HepG2 (cell line): ENCODE results near the gene CFAP119. TPM values are rescaled to one million over a fixed set of nuclear protein-coding genes. Genes with fewer than 3 reads are reported as not detected.

Source experiments
- ATF3 ChIP-seq: sonication (generic); formaldehyde crosslinking; IDR thresholded peaks from 2 replicates; pipeline ENCODE4 v1.4.0; 2020; ENCODE audit warnings: missing genetic modification reagents
- ATF7 ChIP-seq, 2 experiments: fragments of 450-650 bp in 1 of 2; sonication (generic) in 1 of 2; formaldehyde crosslinking in 1 of 2; IDR thresholded peaks; 2 replicates each; pipeline versions ENCODE4 v1.4.0 to v1.6.1; 2016 to 2020; ENCODE audit warnings: antibody characterized with exemption in 1 of 2, mild to moderate bottlenecking in 1 of 2, missing genetic modification reagents in 1 of 2
- ATM ChIP-seq: fragments of 450-650 bp; IDR thresholded peaks from 2 replicates; pipeline ENCODE4 v1.7.1; 2017; ENCODE audit warnings: mild to moderate bottlenecking, borderline replicate concordance
- DBP ChIP-seq: sonication (generic); formaldehyde crosslinking; IDR thresholded peaks from 2 replicates; pipeline ENCODE4 v1.4.0; 2020; ENCODE audit warnings: missing genetic modification reagents; ENCODE audit errors: not compliant biosample characterization
- DPF2 ChIP-seq: sonication (generic); formaldehyde crosslinking; IDR thresholded peaks from 2 replicates; pipeline ENCODE4 v1.4.0; 2020; ENCODE audit warnings: mild to moderate bottlenecking, low read depth, missing genetic modification reagents, borderline replicate concordance
- ELF4 ChIP-seq: sonication (generic); formaldehyde crosslinking; IDR thresholded peaks from 2 replicates; pipeline ENCODE4 v1.5.0; 2020; ENCODE audit warnings: missing genetic modification reagents, mild to moderate bottlenecking, moderate library complexity, borderline replicate concordance
- HNRNPL ChIP-seq: fragments of 200-400 bp; formaldehyde crosslinking; IDR thresholded peaks from 2 replicates; pipeline ENCODE4 v1.6.1; 2017; ENCODE audit warnings: mild to moderate bottlenecking, low read depth, low read length
- KDM5A ChIP-seq: fragments of 200-600 bp; sonication (generic); IDR thresholded peaks from 2 replicates; pipeline ENCODE4 v1.7.0; 2018; ENCODE audit warnings: antibody characterized with exemption, mild to moderate bottlenecking, low read length, borderline replicate concordance
- NFKBIZ ChIP-seq: IDR thresholded peaks from 2 replicates; pipeline ENCODE4 v1.6.1; 2018; ENCODE audit warnings: missing genetic modification reagents, missing compliant biosample characterization
- SRSF1 ChIP-seq: fragments of 200-400 bp; formaldehyde crosslinking; optimal IDR thresholded peaks from 2 replicates; pipeline ENCODE3; 2017; ENCODE audit warnings: mild to moderate bottlenecking, low read depth, low read length, moderate library complexity
- TCF7L2 ChIP-seq: IDR thresholded peaks from 2 replicates; pipeline ENCODE4 v1.6.1; 2011; ENCODE audit warnings: mild to moderate bottlenecking, low read depth, low read length, moderate library complexity
- TSC22D2 ChIP-seq: sonication (generic); formaldehyde crosslinking; IDR thresholded peaks from 2 replicates; pipeline ENCODE4 v1.5.1; 2020; ENCODE audit warnings: missing genetic modification reagents, mild to moderate bottlenecking, borderline replicate concordance
- XRCC5 ChIP-seq: fragments of 200-400 bp; formaldehyde crosslinking; optimal IDR thresholded peaks from 2 replicates; pipeline ENCODE3; 2017; ENCODE audit warnings: mild to moderate bottlenecking, low read length
- ZBTB38 ChIP-seq: sonication (generic); formaldehyde crosslinking; IDR thresholded peaks from 2 replicates; pipeline ENCODE4 v1.5.1; 2020; ENCODE audit warnings: mild to moderate bottlenecking, missing genetic modification reagents
- ZNF136 ChIP-seq: sonication (generic); formaldehyde crosslinking; IDR thresholded peaks from 2 replicates; pipeline ENCODE4 v1.8.1; 2022; ENCODE audit warnings: low read depth, mild to moderate bottlenecking, moderate library complexity, missing genetic modification reagents
- ZNF138 ChIP-seq: sonication (generic); formaldehyde crosslinking; IDR thresholded peaks from 2 replicates; pipeline ENCODE4 v1.5.0; 2020; ENCODE audit warnings: mild to moderate bottlenecking, low read depth, missing genetic modification reagents
- ZNF275 ChIP-seq: sonication (generic); formaldehyde crosslinking; IDR thresholded peaks from 2 replicates; pipeline ENCODE4 v1.8.0; 2022; ENCODE audit warnings: missing genetic modification reagents, mild to moderate bottlenecking, inconsistent platforms, borderline replicate concordance
- ZNF580 ChIP-seq: IDR thresholded peaks from 2 replicates; pipeline ENCODE4 v1.6.1; 2016; ENCODE audit warnings: low read depth, borderline replicate concordance
- ZNF616 ChIP-seq: sonication (generic); formaldehyde crosslinking; IDR thresholded peaks from 2 replicates; pipeline ENCODE4 v1.5.0; 2020; ENCODE audit warnings: low read depth, mild to moderate bottlenecking, missing genetic modification reagents
- ZNF878 ChIP-seq: sonication (generic); formaldehyde crosslinking; IDR thresholded peaks from 2 replicates; pipeline ENCODE4 v1.8.1; 2023; ENCODE audit warnings: mild to moderate bottlenecking, missing genetic modification reagents, moderate library complexity
- ZXDC ChIP-seq: sonication (generic); formaldehyde crosslinking; IDR thresholded peaks from 2 replicates; pipeline ENCODE4 v1.5.0; 2020; ENCODE audit warnings: mild to moderate bottlenecking, missing genetic modification reagents
- polyA plus RNA-seq, 8 experiments: library from polyadenylated mRNA; depleted of rRNA in 3 of 8; stranded (reverse) in 7 of 8; unstranded in 1 of 8; fragments of >200 nt; fragmentation: Illumina TruSeq in 4 of 8; extraction: Trizol in 4 of 8; gene quantifications; 2 replicates each; pipeline versions ENCODE4 v1.2.1 to v1.2.3, GENCODE V29; 2011 to 2016; ENCODE audit warnings: low read depth in 4 of 8, missing spikeins in 1 of 8, mixed read lengths in 1 of 8; ENCODE audit not compliant: insufficient read depth in 1 of 8
- total RNA-seq, 5 experiments: library from RNA; depleted of rRNA; stranded (reverse); fragments of >200 nt; fragmentation: Illumina TruSeq; extraction: Trizol; gene quantifications; 2 replicates each; pipeline ENCODE4 v1.2.3, GENCODE V29; 2016; ENCODE audit warnings: low read depth in 1 of 5

The CFAP119 gene
- total and polyA plus RNA-seq, 2 of the 13 experiments (the other 11 are each of a cell fraction or from before 2014, with no cell fraction given) = 6.4 TPM

GRCh38 chr16:30761928-30762902, at the start of gene CFAP119, which contains the start of gene RNF40 (continued):
- TF ChIP-seq ATF7 (IDR thresholded peaks at IDR 0.05) (no peak), ATF7 (CRISPR knock-in tag; IDR thresholded peaks at IDR 0.05) (no peak), ATM (no peak), KDM5A (peak; percentile 93), NFKBIZ (CRISPR knock-in tag) (peak; percentile 36; the same call in 1 of the 2 replicates), ELF4 (CRISPR knock-in tag) (no peak), ZNF616 (CRISPR knock-in tag) (no peak), TSC22D2 (CRISPR knock-in tag) (peak; percentile 92; the same call in 1 of the 2 replicates), ZNF878 (CRISPR knock-in tag) (peak; percentile 62; the same call in 1 of the 2 replicates), DBP (CRISPR knock-in tag) (no peak), HNRNPL (0 out of 2 replicates have a peak, but pooled peaks have one; percentile 10), ZXDC (CRISPR knock-in tag) (no peak), TCF7L2 (no peak), ZNF136 (peak; percentile 51; the same call in 1 of the 2 replicates), DPF2 (CRISPR knock-in tag) (0 out of 2 replicates have a peak, but pooled peaks have one; percentile 12), ZNF275 (CRISPR knock-in tag) (0 out of 2 replicates have a peak, but pooled peaks have one; percentile 76), ZNF138 (0 out of 2 replicates have a peak, but pooled peaks have one; percentile 63), ATF3 (CRISPR knock-in tag) (peak; percentile 49; the same call in 1 of the 2 replicates), ZNF580 (peak; percentile 78; the same call in 1 of the 2 replicates), SRSF1 (peak; percentile 71), XRCC5 (peak; percentile 43), ZBTB38 (CRISPR knock-in tag) (no peak; the same call in none of the 2 replicates)
